ENCODE measurements around the gene AGPAT1.
"Not testable (repeated sequence)": the region's sequence is repeated elsewhere in the genome, so short reads cannot be mapped to it uniquely, and the experiment has no call there.

Gene AGPAT1

DNA sequence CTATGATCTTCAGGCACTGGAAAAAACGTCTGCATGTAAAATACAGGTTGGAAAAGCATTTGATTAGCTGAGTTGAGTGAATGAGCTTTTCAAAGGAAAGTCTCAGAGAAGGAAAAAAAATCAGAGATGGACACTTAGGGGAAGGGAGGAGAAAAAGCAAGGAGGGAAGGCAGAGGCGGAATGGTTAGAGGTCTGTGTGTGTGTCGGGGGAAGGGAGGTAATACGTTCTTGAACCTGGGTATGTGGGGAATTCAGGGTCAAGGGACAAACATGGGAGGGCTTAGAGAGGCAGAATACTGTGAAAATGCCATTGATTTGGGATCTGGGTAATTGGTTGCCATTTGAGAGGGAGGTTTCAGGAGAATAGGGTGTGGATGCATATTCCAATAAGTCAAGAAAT, 29.2 kb downstream of the AGPAT1 start:
- DNase-seq: no peak

DNA sequence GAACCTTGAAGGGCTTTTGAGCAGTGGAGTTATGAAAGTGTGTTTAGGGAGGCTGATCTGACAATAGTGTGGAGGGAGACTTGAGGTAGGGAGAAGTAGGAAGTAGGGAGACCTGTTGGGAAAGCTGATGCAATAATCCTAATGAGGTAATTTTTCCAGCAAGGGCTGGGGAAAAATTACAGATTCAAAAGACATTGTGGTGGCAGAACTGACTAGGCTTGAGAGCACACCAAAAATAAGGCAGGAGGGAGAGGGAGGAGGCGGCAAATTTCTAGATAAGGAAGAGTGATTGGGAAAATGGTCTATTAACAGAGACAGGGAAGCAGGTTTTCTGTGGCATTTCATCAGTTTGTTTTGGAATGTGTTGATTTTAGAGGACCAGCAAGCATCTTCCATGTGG, 29.6 kb downstream of the AGPAT1 start:
- DNase-seq: no peak

DNA sequence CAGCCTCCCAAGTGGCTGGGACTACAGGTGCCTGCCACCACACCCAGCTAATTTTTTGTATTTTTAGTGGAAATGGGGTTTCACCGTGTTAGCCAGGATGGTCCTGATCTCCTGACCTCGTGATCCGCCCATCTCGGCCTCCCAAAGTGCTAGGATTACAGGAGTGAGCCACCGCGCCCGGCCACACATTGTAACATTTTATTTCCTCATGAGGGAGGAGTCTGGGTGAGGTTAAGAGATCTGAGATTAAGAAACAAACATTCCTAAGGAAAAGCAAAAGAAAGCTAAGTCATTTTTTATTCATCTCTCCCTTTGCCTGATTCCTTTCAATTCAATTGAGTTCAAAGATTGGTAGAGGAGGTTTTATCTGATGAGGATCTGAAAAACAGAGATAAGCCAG, 31.6 kb downstream of the AGPAT1 start:
- DNase-seq: not testable (repeated sequence)

DNA sequence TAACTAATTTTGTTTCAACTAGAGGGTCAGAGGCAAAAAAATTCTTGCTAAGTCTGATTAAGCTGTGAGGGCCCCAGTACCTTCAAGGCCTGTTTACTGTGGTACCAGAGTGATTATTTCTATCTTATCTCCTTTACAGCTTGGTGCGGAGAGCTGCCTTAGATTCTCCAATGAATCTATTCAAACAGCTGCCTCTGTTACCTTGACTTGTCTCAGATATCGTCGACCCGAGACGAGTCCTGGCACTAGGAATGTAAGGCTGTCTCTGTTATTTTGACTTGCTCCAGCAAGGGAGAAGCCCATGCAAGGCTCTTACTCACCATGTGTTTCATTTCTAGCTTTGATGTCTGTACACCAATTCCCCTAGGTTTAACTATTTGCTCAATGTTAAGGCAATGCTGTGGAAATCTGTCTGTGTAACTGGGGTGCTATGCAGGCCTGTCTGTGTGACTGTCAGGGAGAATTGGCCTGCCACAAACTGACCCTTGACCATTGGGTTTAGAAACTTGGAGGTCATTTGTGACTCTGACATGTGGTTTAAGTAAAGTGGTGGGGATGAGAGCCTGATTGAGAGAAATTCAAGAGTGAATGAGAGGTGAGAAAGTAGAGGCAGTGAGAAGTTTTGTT, 35.4 kb downstream of the AGPAT1 start:
- no peak for DNase-seq

DNA sequence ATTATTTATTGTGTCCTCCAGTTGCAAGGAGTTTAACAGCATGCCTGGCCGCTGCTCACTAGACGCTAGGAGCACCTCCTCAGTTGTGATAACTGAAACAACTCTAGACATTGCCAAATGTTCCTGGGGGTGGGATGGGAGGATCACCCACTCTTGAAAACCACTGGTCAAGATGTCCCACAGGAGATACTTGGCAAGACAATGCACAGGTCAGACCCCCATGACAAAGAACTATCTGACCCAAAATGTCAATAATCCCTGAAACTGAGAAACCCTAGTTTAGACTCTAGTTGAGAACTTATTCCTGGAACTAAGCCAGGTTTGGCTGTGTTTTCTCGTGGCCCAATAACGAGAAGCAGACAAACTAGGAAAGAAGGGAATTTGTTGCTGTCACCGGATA, 36.3 kb downstream of the AGPAT1 start:
- DNase-seq: no peak

DNA sequence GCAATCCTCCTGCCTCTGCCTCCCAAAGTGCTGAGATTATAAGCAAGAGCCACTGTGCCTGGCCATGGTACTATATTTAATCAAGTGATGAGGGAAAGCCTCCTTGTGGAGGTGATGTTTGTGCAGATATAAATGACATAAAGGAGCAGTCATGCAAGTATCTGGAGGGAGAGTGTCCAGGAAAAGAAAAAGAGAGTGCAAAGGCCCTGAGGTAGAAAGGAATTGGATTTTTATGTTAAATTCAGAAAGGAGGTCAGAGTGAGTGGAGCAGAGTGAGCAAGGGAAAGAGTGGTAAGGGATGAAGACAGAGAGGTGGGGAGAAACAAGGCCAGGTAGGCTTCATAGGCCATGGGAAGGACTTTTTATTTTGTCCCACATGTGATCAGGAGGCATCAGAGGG, 38.4 kb downstream of the AGPAT1 start:
- DNase-seq: no peak

DNA sequence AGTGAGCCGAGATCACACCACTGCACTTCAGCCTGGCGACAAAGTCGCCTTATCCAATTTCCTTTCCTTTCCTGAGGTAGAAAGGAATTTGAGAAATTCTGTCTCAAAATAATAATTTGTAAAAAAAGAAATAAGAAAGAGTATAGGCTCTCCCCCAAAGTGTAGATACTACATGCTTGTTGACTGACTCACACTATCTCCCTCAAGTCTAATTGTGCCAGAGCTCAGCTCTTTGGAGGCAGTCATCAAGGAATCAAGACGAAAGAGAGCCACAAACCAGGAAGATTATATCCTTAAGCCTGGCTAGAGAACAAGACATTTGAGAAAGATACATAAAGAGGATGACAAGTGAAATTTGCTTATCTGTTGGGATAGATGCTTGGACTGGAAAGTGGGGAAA, 42.1 kb downstream of the AGPAT1 start:
- DNase-seq: no peak

DNA sequence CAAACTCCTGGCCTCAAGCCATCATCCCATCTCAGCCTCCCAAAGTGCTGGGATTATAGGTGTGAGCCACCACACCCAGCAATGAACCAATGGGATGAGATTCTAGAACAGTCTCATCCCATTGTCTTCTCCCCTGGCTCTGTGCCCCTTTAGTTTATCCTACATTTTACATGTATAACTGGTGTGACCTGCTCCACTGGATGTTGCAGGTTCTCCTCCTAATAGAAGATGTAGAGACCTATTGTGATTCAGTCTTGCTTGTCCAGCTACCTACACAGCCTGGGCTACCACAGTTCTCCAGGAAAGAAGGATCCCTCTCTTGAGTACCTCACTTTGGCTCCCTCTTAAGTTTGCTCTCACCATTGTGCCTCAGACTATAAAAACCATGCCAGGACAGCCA, 43.8 kb downstream of the AGPAT1 start:
- DNase-seq: no peak

DNA sequence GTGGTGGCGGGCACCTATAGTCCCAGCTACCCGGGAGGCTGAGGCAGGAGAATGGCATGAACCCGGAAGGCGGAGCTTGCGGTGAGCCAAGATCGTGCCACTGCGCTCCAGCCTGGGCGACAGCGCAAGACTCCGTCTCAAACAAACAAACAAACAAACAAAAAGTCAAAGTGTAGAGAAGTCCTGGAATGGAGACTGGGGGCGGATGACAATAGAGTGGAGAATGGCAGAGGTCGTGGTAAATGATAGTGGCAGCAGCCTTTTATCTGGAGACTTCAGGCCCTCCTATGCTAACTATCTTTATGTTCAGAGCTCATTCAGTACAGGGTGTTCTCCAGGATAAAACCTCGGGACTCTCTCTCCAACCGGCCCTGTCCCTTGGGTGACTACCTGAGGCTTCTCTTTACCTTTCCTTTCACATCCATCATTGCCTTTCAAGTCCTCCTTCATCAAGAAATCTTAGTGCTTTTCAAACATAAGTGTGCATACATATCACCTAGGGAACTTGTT, 44.4 kb downstream of the AGPAT1 start:
- no peak for DNase-seq

DNA sequence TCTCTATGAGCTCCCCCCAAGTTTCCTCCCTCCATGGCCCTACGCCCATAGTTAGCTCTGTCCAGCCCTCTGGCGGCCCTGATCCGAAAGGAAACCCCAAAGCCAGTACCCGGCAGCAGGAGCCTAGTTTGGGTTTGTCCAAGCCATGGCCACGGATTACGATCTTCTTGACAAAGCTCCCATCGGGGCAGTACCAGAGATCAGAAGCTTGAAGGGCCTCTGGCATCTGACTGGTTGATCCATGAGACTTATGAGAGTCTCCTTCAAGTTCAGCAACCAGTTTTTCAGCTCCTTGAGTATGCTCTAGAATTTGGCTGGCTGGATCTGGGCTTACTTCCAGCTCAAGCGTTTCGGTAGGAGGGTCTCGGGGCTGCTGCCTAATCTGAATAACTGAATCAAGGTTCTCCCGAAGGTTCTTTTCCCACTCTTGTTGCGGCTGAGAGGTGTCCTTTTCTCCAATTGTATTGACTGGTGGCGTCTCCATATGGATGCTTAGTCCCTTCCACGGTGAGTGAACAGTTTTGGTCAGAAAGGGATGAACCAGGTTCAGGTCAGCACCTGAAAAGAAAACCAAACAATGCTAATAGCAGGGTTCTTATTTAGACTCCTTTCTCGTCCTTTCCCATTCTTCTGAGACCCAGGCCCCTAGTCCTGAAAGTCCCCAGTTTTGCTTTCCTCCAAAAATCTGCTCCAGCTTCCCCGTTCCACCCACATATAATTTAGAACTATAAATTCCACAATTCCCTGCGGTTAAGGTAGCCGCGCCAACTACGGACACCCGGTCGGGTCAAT, 46.4 kb downstream of the AGPAT1 start:
- no peak for DNase-seq

DNA sequence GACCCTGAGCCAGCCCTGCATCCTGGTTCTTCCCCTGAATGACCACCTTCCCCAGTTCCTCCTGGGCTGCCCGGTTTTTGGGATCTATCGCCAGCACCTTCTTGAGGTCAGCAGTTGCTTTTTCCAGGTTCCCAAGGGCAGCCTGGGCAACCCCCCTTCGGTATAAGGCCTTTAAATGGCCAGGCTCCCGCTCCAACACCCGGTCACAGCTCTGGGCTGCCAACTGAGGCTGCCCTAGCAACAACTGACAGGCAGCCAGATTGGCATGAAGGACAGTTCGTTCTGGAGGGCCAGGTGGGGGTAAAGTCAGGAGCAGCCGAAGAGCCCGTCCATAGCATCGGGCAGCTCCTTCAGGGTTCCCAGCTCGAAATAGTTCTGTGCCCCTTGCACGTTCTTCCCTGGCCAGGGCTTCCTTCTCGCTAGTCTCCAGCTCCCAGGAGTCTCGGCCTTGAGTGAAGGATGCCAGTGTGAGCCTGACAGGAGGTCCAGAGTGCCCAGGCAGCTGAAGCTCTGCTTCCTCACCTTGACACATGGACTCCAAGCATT, 47.1 kb downstream of the AGPAT1 start:
- DNase-seq: no peak

DNA sequence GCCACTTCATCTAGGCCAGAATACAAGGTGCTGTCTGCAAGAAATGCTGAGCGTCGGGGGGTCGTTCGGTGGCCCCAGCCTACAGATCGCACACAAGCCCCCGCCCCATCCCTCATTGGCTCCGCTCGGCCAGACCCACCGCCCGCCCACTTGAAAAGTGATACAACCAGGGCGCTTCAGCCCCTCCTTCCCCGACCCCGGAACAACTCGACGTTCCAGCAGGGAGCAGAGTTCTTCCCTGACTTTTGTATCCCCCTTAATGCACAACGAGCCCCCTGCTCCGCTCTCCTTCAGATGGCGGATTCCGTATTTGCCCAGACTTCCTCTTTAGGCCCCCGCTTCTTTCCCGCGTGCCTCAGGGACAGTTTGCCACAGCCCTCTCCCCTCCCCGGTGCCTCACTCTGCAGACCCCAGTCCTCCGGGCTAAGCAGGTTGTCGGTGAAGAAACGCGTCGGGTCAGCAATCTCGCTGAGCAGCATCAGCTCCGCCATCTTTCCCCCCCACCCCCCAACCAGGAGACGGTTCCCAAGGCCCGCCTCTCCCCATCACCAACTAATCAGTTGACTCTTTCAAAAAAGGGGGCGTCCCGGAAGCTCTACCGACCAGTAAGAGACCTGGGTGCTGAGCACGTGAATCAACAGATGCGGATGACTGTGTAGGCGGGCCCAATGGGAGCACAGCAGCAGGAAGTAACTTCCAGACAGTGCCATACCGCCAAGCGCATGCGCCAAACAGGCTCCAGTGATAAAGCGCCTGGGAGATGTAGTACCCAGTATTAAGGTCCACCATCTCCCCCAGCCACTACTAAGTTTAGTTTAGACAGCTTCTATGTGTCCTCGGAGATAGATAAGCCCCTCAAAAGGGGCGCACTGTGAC, 47.9 kb downstream of the AGPAT1 start, which contains the start of gene ATF6B:
ATF6B (minus strand) TSS at position 530 of the 876 bp plus-strand sequence; CDS start at position 491, 39 bp downstream.
- peak; percentile 96 for DNase-seq

DNA sequence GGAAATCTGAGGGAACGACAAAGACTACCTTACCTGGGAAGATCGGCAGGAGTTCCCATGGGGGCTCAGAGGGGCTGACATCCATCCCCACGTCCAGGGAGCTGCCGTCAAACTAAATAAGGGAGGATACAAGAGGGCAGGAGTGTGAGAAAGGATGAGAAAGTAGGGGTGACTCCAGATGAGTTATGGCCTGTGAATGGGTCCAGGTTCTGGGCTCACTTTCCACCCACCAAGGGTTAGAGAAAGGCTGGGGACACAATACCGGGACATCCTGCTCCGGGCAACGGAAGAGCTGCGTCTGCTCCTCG, 48.5 kb downstream of the AGPAT1 start:
- DNase-seq: no peak

DNA sequence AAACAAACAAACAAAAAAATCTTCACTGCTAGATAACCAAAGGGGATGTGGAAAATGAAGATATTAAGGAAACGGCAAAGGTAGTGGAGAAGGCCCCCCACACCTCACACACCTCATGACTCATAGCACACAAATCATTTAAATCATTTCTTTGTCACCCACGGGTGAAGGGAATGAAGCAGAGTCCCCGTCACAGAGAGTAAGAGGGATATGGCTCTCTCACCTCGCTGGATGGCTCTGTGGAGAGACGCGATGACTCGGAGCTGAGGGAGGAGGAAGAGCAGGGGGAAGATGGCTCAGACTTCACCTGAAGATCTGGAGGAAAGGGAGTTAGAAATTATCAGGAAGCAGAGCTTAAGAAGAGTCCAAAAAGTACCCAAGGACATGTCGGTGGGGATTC, 49.0 kb downstream of the AGPAT1 start:
- DNase-seq: no peak

DNA sequence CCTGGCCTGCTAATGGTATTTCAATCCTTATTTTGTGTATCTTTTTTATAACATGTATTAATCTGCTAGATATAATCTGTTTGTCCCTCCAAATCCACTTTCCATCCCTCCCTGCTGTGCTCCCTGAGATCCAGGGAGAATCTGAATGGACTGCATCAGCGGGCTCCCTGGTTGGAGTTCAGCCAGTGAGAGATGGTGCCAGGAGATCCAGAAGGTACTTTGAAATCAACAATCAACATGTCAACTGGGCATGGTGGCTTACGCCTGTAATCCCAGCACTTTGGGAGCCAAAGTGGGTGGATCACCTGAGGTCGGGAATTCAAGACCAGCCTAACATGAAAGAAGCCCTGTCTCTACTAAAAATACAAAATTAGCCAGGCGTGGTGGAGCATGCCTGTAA, 52.2 kb downstream of the AGPAT1 start:
- DNase-seq: no peak

DNA sequence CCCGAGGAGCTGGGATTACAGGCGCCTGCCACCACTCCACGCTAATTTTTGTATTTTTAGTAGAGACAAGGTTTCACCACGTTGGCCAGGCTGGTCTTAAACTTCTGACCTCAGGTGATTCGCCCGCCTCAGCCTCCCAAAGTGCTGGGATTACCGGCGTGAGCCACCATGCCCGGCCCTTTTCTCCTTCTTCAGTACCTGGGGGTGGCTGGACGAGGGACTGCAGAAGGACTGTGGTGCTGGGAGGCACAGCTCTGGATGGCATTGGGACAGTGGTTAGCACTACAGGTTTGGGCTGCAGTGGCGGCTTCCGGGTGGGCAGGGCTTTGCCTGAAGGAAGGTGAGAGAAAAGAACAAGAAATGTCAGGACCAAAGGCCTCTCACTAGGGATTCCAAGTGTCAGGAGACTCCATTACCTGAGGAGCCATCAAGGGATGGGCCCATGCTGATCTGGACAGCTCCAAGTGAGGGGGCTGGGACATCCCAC, 55.3 kb downstream of the AGPAT1 start:
- no peak for DNase-seq

DNA sequence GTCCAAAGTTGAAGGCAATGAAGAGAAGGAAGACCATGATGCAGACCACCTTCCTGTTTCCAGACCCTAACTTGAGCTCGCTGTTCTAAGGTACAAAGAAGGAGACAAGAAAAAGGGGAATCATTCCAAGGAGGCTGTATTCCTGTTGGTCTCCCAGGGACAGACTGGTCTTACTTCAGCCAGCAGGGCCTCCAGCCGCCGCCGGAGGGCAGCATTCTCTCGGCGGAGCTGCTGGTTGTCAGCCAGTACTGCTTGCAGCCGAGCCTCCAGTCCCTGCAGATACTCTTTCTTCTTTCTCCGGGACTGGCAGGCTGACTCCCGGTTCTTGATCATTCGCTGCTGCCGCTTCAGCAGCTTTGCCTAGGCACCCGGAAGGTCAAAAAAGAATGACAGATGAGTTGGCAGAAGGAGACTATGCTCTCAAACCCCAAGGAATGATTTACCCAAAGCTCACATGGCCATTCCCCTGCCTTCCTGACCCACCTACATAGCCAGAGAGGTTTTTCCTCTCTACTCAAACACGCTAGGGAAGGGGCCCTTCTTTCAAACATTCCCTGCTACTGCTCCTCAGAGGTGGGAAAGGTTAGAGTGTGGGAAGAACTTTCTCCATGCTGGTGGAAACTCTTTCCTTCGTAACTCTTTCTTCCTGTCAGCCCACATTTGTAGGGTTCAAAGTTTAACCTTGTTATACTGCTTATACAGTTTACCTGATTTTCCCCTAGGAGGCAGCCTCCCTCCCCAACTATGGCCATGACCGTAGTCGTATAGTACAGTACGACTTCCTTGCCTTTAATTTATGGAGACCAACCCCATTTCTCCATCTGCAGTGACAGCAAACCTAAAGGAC, 56.9 kb downstream of the AGPAT1 start:
- DNase-seq: peak; percentile 69
